ENCODE data around the gene CCNO.

CCNO gene

DNA sequence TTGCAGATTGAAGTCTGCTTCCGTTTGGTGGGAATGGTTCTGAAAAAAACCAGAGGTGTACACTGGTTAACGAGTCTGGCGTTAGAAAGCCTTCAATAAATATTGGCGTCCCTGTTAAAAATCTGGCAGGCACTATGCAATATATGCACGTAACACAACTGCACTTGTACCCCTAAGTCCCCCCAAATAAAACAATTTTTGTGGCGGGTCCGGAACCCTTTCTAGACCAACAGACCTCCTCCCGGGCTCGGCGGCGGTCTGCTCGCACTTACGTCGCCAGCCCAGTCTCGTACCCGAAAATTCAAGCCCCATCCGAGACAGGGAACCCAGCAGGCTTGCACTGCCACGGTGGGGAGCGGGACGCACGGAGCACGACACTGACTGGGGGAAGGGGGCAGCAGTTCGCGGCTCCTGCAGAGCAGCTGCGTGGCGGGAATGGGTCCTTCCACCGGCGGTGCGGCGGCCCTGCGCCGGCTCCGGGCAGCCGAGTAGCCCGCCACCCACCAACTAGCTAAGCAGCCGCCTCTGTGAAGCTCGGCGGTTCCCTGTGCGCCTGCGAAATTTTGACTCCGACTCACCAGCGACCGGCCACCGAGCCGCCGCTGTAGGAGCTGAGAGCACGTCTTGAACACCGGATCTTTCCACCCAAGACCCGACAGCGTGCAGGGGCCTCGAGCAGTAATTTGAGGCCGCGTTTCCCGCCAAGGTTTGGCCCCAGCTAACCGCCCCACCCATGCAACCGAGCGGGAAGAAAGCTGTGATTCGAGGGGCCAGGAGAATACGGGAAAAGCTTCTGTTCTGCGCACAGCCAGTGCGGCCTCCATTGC, 10.2 kb downstream of the CCNO start:
- TF ChIP-seq, protein P1, sequence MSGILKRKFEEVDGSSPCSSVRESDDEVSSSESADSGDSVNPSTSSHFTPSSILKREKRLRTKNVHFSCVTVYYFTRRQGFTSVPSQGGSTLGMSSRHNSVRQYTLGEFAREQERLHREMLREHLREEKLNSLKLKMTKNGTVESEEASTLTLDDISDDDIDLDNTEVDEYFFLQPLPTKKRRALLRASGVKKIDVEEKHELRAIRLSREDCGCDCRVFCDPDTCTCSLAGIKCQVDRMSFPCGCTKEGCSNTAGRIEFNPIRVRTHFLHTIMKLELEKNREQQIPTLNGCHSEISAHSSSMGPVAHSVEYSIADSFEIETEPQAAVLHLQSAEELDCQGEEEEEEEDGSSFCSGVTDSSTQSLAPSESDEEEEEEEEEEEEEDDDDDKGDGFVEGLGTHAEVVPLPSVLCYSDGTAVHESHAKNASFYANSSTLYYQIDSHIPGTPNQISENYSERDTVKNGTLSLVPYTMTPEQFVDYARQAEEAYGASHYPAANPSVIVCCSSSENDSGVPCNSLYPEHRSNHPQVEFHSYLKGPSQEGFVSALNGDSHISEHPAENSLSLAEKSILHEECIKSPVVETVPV (CRISPR knock-in tag; IDR thresholded peaks at IDR 0.05), result no peak
- TF ChIP-seq ZNF8 (CRISPR knock-in tag; IDR thresholded peaks at IDR 0.05) (no peak), ISL1 (CRISPR knock-in tag; IDR thresholded peaks at IDR 0.05) (no peak)
- no peak for ATAC-seq

- TF ChIP-seq RARB (CRISPR knock-in tag; IDR thresholded peaks at IDR 0.05) (no peak), TSHZ2 (CRISPR knock-in tag; IDR thresholded peaks at IDR 0.05) (no peak), SNAI2 (CRISPR knock-in tag; IDR thresholded peaks at IDR 0.05) (no peak), ZFP3 (CRISPR knock-in tag; IDR thresholded peaks at IDR 0.05) (no peak), BACH2 (CRISPR knock-in tag; IDR thresholded peaks at IDR 0.05; ENCODE audit: borderline replicate concordance) (no peak), OSR1 (CRISPR knock-in tag; IDR thresholded peaks at IDR 0.05) (no peak), ZFP30 (CRISPR knock-in tag; IDR thresholded peaks at IDR 0.05) (no peak), ZNF565 (CRISPR knock-in tag; conservative IDR thresholded peaks at IDR 0.05; ENCODE audit: low read depth) (no peak), TOX (CRISPR knock-in tag; IDR thresholded peaks at IDR 0.05; ENCODE audit: borderline replicate concordance) (no peak), CSDC2 (CRISPR knock-in tag; IDR thresholded peaks at IDR 0.05) (no peak), ESRRG (CRISPR knock-in tag; IDR thresholded peaks at IDR 0.05) (no peak)
- TF ChIP-seq, protein P2, sequence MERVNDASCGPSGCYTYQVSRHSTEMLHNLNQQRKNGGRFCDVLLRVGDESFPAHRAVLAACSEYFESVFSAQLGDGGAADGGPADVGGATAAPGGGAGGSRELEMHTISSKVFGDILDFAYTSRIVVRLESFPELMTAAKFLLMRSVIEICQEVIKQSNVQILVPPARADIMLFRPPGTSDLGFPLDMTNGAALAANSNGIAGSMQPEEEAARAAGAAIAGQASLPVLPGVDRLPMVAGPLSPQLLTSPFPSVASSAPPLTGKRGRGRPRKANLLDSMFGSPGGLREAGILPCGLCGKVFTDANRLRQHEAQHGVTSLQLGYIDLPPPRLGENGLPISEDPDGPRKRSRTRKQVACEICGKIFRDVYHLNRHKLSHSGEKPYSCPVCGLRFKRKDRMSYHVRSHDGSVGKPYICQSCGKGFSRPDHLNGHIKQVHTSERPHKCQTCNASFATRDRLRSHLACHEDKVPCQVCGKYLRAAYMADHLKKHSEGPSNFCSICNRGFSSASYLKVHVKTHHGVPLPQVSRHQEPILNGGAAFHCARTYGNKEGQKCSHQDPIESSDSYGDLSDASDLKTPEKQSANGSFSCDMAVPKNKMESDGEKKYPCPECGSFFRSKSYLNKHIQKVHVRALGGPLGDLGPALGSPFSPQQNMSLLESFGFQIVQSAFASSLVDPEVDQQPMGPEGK (CRISPR knock-in tag; IDR thresholded peaks at IDR 0.05; ENCODE audit: borderline replicate concordance), result no peak
- no peak for ATAC-seq
Observed at GRCh38 chr5:55222092-55222984, 11.1 kb downstream of the CCNO start.

DNA sequence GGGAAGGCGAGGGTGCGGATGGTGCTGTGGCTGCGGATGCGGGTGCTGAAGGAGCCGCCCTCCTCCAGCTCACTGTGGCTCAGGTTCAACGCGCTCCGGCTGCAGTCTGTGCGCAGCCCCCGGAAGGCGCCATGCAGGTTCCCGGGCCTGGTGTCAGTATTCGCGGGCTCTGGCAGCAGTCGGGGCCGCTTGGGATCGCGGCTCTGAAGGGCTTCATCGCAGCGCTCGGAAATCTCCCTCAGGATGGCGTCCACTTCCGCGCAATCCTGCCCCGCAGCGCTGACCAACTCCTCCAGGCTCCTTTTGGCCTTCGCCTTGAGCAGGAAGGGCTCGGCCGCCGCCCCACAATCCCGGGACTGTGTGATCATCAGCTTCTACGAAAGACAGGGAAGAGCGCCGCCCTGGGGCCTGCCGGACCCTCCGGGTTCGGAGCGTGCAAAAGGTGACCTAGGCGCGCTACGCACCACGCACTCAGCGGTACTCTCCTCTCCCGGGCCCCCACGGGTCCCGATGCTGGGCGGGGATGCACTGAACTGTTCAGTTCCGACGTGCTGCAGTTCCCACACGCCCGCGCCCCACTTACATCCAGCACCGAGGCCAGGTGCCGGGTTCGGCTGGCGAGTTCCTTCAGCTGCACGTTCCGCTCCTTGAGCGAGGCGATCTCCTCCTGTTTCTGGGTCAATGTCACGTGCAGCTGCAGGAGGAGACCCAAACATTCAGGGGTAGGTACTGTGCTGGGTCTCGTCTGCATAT, 12.8 kb downstream of the CCNO start:
- TF ChIP-seq BACH2 (CRISPR knock-in tag; IDR thresholded peaks at IDR 0.05; ENCODE audit: borderline replicate concordance) (no peak), ZNF8 (CRISPR knock-in tag; IDR thresholded peaks at IDR 0.05) (no peak), TCF4 (CRISPR knock-in tag; IDR thresholded peaks at IDR 0.05; ENCODE audit: borderline replicate concordance) (no peak), ZC3H10 (CRISPR knock-in tag; IDR thresholded peaks at IDR 0.05) (no peak), TSHZ2 (CRISPR knock-in tag; IDR thresholded peaks at IDR 0.05) (no peak), ZNF70 (CRISPR knock-in tag; IDR thresholded peaks at IDR 0.05) (no peak), CSDC2 (CRISPR knock-in tag; IDR thresholded peaks at IDR 0.05) (no peak), CREB5 (CRISPR knock-in tag; IDR thresholded peaks at IDR 0.05; ENCODE audit: low read depth) (no peak)
- TF ChIP-seq, protein P1 (CRISPR knock-in tag; IDR thresholded peaks at IDR 0.05), result no peak
- TF ChIP-seq, protein P2 (CRISPR knock-in tag; IDR thresholded peaks at IDR 0.05; ENCODE audit: borderline replicate concordance), result no peak
- ATAC-seq, result peak; percentile 45
